Posterior vena cava (tissue), 2 donors: ENCODE results near the gene PFDN2. TPM values are rescaled to one million over a fixed set of nuclear protein-coding genes. Genes with fewer than 3 reads are reported as not detected.
A peak's percentile ranks its signal among the peaks of the same experiment; 100 is the strongest.

ENCODE experiments used
- DNase-seq: peaks from one replicate; pipeline ENCODE4 v3.0.0-alpha.2; 2020; ENCODE audit warnings: low spot score
- intact Hi-C, 2 donors: fragments of 100-400 bp; cut with DNase I; formaldehyde crosslinking; loops; one replicate each; pipeline versions ENCODE4 v1.14.1 to v1.14.2; 2022 to 2023
- total RNA-seq, 2 donors: library from RNA; stranded (reverse); fragmentation: NEBNext Ultra II Directional; extraction: Animal tissue kit (Norgen Biotek cat#: 25700); gene quantifications; one replicate each; pipeline ENCODE4 v1.2.1, GENCODE V29; 2021
- donor health status: DM: yes; HTN: yes; CAD: no.
- donor health status: DM: yes; HTN: yes; CAD: no.

Gene PFDN2
- total RNA-seq, 2 donors from 2014 or later: 35.8 to 43.6 TPM

DNA sequence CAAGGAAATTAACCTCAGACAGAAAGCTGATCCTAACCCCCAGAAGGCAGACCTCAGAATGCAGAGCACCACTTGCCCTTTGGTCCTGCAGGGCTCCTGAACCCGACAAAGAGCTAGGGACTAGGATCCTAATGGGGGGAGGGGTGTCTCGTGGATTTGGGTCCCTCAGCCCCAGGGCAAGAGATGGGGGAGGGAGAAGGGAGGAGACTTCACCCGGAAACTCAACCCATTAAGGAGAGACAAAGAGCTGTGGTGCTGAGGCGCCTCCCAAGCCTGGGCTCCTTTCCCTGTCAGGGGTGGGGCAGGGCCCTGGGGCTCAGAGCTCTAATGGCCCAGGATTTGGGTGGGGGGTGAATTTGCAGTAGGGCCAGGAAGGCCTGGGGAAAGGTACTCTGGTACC lies 31.4 kb downstream of the PFDN2 start:
- DNase-seq: no peak
- intact Hi-C loops: no loop called here

DNA sequence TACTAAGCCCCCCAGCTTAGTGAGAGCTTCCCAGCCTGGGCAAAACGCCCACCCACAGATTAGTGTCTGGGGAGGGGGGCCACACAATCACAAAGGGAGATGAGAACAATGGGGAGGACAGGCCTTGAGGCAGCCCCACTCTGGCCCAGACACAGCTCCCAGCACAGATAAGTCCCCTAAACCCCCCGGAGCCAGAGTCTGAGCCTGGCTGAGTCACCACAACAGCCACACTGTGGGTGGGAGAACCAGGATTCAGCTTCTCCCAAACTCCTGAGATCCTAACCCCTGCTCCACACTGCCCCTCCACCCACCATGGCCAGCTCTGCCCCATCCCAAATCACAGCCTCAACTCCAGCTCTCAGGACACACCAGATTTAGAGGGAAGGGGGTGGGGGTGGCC lies 32.7 kb downstream of the PFDN2 start:
- intact Hi-C loops: no loop called here
- DNase-seq: no peak

DNA sequence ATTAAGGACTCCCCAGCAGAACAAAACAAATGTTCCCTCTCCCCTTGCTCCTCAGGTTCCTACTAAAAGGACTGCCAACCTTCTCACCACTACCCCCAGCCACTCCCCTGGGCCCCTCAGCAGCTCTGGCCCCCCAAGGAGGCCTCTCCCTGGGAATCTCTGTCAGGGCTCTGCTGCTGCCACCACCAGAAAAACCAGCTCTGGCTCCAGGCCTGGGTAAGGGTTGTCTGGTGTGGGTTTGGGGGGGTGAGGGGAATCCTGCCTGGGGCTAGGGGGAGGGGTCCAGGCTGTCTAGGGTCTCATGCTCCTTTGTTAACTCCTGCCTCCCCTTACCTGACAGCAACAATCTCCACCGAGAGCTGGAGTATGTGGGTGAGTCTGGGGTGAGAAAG lies 33.2 kb downstream of the PFDN2 start:
- no peak for DNase-seq
- intact Hi-C loops: no loop called here

DNA sequence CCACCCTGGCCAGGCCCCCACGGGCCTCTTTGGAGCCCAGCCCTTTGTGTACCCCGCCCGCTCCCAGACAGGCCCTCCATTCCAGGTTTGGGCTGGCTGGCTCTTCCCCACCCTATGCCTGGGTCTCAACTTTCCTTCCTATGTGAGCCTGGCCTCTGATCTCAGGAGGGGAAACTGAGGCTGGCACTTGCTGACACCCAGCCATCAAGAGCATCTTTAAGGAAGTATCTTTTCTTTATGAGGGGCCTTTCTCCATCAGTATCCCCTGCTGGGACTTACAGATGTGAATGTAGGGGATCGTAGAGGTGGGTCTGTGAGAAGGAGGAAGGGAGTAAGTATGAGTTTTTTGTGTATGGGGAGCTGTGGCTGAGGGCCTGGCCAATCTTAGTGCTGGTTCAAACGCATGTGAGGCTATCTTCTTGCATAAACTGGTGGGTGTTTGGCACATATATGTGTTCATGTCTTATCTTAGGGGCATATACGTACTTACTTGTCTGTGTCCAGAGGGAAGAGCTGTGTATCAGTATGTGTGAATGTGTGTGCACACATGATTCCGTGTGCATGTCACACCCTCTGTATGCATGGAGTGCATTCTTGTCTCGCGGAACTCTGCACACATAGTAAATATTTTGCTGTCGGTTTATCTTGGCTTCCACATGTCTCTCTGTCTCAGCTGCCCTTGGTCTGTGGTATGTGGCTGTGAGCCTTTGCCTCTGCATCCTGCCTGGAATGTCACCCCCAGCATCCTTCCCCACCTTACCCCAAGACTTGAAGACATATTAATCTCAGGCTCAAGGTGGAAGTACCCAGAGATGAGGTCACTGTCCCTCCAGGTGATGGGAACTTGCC lies 33.9 kb downstream of the PFDN2 start:
- no peak for DNase-seq
- intact Hi-C loops: no loop called here

DNA sequence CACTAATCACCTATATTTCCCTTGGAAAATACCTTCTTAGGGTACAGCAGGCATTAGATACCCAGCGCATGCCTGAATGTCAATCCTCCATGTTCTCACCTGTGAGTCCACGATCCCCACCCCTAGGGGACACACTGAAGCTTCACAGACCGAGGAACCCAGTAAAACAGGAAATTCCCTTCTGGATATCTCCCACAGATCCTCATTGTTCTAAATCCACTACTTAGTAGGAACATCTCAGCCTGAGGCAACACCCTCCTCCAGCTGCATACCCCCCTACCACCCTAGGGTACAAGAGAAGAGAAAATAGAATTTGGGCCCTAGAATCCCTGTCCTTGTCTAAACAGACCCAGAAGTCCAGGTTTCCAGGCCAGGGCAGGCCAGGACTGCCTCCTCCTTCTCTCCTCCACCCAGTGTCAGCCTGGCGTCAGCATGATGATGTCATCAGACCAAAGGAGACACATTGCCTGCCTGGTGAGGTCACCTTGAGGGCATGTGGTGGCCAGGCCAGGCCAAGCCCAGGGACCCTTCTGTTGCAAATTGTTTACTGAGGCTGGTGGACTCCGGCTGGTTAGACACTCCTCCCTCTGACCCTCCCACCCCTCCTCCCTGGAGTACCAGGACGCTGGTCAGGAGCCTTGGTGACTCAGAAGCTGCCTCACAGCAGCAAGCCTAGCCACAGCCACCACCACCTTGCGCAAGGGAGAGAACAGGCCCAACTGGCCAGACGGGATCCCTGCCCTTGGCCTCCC lies 34.7 kb downstream of the PFDN2 start:
- intact Hi-C loops: no loop called here
- peak; percentile 95 for DNase-seq

DNA sequence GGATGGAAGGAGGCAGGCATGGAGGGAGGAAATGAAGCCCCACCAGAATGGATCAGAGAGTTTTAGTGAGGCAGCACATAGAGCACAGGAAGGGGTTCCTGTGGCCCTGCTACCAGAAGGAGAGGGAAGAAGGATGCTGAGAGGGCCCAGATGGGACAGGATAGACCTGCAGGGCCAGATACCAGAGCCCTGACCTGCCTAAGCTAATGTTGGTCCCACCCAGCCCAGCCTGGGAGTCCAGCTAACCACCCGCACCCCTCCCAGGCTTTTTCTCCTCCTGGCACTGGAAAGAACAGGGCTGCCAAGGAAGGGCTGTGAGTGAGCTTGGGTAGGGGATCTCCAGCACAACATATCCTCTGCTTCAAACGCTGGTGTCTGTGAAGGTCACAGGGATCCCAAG lies 35.4 kb downstream of the PFDN2 start:
- intact Hi-C loops: no loop called here
- DNase-seq: no peak

DNA sequence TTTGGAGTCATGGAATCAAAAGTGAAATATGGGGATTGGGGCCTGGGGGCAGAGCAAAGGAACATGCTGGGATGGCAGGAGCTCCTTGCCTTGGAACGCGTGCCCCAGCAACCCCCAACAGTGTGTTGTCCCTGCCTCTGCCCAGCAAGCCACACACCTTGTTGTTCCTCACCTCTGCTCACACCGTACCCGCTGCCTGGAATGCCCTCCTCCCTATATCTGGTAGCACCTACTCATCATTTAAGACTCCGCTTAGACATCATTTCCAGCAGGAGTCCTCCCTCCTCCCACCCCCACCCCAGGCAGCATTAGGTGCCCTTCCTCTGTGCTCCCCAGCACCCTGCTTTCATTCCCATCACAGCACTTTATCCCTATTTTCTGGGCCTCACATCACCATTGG lies 36.3 kb downstream of the PFDN2 start:
- intact Hi-C loops: no loop called here
- no peak for DNase-seq

DNA sequence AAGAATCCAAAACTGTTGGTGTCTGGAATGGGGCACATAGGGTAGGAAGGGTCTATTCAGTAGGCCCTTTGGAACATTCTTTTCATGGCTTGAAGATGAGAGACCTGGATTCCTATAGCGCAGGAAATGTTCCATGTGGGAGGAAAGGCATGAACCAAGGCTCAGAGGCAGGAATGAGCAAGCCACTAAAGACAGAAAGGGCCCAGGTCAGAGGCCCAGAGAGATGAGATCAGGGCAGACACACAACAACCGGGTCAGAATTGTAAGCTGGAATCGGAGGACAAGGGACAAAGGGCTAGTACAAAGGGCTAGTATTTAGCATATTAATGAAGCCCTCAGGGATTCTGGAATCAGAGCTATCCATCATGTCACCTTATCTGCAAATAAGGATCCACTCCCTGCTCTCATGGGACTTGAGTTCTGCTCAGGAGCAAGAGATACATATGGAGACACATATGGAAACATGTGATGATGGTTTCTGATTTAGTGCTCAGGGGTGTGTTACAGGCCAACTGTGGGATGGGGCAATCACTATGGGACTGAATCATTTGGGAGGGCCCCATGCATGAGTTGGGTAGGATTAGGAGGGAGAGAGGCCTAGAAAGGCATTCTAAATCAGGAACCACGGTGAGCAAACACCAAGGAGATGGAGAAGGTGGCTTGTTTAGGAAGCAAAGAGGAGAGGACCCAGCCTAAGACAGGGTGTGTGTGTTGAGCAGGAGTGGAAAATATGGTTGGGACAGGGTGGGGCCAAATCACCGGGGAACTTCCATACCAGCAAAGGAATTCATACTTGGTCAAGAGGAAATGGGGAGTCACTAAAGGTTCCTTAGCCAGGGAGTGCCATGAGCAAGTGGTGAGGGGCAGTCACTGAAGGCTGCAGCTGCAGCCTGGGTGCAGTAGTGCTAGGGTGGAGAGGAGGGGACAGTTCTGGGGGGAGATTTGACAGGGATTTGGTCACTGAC lies 37.1 kb downstream of the PFDN2 start:
- intact Hi-C loops: no loop called here
- no peak for DNase-seq

DNA sequence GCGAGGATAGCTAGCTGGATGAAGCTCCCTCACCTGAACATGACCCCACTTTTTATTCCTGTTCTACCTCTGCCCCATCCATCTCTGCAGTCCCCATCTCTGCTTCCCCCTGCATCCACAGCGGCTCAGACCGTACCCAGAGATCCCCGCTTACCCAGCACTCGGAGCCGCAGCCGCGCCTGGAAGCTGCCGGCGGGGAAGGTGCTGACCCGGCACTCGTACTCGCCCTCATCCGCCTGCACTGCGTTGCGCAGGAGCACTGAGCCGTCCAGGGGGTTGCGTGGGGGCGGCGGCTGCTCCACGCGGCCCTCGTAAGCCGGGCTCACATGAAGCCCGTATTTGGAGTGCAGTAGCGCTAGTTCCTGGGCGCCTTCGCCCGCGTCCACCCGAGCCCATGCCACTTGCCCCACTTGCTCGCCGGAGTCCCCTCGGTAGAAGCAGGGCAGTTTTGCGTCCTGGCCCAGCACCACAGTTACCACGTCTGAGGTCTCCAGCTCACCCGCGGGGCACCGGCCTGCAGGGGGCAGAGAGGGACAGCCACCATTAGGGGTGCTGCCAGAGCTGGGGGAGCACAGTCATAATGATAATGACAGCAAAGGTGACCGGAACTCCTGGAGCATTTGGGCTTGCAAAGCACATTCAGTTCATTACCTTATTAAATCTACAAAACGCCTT lies 38.3 kb downstream of the PFDN2 start:
- intact Hi-C loops: no loop called here
- DNase-seq: no peak

DNA sequence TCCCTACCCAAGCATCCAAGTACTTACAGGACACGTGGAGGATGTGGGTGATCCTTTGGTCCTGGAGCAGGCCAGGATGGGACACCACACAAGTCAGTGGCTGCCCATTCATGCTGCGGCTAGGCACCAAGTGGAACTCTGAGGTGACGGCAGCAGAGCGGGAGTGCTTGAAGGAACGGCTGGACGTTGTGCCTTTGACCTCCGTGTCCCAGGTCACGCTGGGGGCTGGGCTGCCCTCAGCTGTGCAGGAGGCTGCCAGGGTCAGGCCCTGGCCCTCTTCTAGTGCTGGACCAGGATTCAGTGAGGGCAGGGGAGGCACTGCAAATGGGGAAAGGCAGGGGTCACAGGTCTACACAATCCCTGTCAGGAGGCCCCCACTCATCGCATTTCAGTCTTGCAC lies 40.4 kb downstream of the PFDN2 start:
- intact Hi-C loops: no loop called here
- no peak for DNase-seq

DNA sequence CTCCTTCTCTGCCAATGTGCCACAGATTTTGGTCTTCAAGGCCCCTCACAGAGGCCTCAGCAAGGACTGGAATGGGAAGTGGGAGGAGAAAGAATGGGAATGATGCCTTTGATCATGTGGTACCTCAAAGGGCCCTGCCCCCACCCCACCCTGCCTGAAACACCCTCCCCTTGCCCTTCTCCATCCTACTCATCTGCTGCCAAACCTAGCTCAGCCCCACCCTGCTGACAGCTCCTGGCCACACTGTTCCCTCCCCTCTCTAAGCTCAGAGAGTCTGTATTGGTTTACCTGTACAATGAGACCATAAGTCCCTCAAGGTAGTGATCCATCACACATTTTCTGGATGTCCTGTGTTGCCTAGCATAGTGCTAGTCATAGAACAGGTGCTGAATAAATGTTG lies 41.4 kb downstream of the PFDN2 start:
- no peak for DNase-seq
- intact Hi-C loops: no loop called here

DNA sequence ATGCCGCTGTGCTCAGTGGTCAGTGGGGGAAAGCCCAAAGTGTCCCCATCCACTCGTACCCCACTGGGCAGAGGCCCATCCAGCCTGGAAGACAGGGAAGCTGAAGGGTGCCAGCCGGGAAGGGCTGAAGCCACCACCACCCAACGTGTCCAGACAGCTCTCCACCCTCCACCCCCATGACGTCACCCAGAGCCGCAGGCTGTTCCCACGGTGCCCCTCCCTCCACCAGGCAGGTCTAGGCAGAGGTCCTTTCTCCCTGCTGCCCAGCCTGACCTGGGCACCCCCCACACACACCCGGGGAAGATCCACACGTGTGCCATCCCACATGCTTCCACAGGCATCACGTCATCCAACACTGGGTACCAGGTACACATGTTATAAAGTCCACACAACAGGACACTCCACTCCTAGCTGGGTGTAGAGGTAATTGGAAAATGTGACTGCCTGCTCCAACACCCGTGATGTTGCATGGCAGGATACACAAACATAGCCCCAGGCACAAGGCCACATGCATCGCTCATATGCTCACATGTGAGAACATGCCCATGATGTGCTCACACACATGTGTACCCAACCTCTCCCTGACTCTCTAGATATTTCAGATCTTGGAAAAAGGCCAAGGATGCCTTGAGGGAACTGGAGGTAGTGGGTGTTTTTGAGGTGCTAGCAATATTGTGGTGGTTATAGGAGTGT lies 43.0 kb downstream of the PFDN2 start:
- DNase-seq: no peak
- intact Hi-C loops: no loop called here

DNA sequence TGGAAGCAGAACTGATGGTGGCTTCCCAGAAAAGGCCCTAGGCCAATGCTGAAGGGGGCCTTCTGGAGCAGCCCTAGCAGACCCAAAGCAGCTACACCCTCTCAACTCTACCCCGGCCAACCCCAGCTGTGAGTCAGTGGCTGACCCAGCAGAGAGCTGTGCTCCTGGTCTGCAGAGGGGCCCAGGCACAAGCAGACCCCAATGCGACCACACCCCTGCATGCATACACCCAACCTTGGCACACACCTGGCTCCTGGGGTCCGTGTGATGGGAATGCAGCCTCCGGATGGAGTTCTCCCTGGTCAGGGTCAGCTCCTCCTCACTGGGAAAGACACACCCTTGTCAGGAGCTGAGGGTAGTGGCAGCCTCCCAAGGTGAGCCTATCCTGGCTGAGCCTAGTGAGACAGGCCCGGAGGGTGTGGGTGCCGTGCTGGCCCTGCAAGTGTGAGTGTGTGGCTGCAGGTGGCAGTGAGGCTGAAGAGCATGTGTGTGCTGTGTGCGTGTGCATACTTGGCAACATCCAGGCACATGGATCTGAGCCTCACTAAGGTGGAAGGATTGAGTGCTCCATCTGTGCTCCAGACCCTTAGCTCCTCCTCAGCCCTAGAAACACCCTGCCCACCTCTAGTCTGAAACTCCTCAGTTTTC lies 44.2 kb downstream of the PFDN2 start:
- DNase-seq: no peak
- intact Hi-C loops: no loop called here

DNA sequence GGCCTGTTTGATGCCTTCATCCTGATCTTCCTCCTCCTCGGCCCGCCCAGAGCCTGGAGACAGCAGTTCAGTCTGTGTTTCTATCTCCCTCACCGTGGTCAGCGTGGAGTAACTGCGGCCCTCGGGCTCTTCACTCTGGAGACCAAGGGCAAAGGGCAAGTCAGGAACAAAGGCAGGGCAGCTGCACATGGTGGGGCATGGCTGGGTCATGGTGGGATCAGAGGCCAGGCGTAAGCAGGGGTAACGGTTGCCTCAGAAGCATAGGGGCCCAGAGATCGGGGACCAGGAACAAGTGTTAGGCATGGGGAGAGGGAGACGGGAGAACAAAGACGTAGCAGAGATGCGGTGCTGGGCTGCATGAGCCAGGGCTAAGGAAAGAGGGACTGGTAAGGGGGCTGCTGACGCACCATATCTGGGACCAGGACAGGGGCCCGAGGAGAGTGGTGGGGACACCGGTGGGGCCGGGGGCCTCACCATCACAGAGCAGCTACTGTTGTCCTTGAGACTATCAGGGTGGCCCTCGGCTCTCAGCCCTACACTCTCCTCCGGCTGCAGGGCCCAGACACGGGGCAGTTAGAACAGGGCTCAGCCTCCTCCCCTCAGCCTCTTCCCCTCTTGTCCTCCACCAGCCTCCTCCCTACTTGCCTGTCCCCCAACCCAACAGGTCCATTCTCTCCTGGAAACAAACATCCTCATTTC lies 44.9 kb downstream of the PFDN2 start:
- no peak for DNase-seq
- intact Hi-C loops: no loop called here

DNA sequence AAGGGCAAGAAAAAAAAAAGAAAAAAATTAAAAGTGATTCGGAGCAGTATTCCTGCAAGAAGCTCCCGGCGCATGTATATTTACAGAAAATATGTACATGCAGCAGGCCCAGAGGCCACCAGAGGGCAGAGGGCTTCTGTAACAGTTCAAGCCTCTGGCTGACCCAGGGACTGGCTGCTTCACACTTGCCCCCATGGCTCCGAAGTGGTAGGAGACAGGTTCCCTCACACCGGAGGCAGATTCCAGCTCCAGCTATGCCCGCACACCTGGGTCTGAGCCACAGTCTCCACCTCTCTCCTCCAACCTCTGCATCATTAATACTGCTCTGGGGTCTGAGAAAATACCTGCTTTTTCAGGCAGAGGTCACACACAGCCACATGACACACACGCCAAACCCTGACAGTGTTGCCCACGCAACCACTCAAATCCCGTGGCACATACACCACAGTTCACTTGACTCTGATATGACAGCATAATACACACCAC lies 45.9 kb downstream of the PFDN2 start:
- DNase-seq: no peak
- intact Hi-C loops: no loop called here

DNA sequence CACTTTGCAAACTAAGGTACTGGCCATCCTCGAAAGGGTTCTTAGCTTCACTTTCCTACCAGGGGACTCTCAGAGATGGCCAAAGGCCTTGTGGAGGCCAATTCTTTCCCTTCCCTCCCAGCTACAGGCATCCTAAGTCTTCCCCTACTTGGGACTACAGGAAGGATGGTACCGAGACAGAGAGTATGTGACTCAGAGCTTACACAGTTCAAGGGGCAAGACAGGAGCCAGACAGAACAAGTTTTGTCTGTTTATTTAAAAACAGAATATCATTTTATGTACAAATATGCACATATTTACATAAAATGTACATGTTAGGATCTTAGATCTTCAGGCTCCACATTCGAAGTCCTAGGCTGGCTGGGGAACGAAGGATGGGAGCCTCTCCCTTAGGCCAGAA lies 47.1 kb downstream of the PFDN2 start:
- DNase-seq: no peak
- intact Hi-C loops: no loop called here

DNA sequence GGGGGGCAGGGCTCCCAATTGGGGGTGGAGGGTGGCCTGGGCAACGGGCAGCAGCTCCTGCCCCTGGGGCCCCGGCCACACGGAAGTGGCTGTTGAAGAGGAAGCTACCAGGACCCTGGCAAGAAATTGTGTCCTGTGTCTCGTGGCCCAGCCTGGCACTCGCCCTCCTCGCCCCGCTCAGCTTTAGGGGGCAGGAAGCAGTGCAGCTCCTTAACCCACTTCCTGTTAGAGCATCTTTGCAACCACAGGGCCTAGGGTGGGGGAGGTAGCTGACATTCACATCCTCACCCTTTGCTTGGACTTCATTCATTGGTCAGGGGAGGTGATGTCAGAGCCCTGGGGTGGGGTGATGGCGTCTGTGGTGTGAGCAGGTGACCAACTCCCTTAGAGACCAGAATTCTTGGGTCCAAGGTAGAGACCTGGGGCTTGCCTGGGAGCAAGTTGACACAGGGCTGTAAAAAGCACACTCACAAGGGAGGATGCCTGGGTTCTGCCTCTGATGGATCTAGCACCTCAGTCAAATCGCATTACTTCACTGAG lies 48.0 kb downstream of the PFDN2 start, which contains the start of gene ARHGAP30:
Gene ARHGAP30 (minus strand): TSS at position 161 of the 540 bp plus-strand sequence. CDS start 267 bp downstream, outside the sequence.
- DNase-seq: peak; percentile 93
- intact Hi-C loops: no loop called here
